ENCODE data around the gene DSCAML1.

The DSCAML1 gene

DNA sequence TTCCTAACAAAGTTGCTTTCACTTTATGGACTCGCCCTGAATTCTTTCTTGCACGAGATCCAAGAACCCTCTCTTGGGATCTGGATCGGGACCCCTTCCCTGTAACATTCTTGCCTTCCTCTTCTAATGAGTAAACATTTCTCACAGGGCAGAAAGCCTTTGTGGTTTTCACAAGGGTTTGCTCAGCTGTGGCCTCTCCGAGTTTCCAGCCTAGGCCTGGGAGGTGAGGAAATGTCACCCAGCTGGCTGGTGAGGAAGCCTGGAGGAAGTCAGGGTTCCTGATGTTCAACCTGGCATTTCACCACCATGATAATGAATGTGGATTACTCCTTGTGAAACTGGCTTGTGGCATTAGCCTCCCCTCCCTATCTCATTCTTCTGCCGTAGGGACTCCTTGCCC, 224.9 kb downstream of the DSCAML1 start:
- DNase-seq, result no peak

DNA sequence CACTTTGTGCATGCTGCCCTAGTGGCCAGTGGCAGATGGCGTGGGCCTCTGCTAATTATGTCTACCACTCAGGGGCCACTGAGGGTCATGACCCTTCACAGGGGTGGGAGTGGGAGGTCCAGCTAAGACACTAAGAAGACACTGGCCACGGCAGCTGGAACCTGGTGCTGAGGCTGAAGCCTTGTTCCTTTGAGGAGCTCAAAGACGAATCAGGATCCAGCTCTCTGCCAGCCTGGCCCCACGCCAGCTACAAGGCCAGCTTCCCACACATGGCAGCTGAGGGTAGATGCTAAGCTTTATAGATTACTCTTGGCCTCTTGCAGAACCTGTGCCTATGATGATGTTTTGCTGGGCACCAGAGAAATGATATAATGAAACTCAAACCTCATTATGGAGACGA, 226.3 kb downstream of the DSCAML1 start:
- DNase-seq, result no peak

- DNase-seq, result no peak
Observed at GRCh38 chr11:117569911-117570310, 227.1 kb downstream of the DSCAML1 start.

DNA sequence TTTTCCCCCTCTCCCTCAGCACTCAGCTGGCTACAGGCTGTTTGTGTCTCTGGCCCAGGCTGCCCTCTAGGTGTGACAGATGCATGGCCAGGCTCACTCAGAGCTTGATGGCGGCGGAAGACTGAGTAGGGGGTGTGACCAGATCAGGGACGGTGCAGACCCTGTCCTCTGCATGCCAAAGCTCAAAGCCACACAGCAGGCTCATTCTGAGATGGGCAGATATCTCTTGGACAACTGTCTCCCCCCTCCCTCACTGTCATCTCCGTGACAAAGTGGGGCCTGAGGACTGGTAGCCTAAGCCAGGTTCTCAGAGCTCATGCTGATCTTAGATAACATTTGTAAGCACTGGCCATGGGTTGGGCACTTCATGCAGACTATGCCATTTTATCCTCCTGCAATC, 231.3 kb downstream of the DSCAML1 start:
- no peak for DNase-seq

- DNase-seq, result no peak
Observed at GRCh38 chr11:117564321-117564720, 232.7 kb downstream of the DSCAML1 start.

DNA sequence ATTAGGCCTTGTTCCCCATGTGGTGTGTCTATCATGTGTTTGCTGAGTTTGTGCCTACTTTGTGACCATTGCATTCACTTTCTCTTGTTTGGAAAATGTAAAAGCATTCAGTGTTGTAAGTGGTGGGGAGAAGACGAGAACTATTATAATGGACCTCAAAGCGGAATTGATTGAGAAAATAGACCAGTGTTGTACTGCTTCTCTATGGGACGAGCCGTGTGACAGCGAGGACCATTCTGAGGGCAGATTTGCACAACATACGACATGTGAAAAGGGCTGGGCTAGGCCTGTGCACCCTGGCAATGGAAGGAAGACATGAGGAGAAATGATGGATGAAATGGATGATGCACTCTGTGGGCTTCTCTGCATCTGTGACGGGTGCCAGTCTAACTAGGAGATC, 233.5 kb downstream of the DSCAML1 start:
- no peak for DNase-seq

GRCh38 chr11:117562136-117562535, 234.9 kb downstream of the DSCAML1 start:
- DNase-seq, result no peak

DNA sequence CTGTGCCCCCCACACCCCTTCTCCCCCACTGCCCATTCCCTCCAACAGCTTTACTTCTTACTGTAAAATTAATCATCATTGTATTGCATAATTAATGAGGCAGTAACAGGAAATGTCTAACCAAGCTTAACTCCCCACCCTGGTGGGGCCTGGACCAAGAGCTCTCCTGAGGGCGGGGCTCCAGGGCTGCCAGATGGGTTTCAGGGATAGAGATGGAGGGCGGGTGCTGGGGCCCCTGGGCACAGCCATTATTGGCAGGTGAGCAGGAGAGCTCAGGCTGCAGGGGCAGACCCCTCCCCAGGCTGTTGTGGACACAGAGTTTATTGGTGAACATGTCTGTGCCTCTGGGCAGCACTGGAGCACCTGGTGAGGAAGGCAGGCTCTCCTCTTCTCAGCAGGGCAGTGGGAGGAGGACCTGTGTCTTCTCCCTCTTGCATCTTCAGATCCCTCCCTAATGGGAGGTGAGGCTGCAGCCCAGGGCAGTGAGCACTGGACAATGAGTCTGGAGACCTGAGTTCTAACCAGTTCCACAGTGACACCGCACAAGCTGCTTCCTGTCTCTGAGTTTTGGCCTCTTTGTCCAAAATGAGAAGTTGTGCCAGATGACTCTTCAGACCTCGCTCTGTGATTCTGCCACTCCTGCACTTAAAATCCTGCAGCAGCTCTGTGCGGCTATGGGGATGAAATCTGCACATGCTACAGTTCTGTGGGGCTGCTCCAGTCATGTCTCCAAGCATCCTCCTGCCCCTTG, 236.1 kb downstream of the DSCAML1 start:
- no peak for DNase-seq

DNA sequence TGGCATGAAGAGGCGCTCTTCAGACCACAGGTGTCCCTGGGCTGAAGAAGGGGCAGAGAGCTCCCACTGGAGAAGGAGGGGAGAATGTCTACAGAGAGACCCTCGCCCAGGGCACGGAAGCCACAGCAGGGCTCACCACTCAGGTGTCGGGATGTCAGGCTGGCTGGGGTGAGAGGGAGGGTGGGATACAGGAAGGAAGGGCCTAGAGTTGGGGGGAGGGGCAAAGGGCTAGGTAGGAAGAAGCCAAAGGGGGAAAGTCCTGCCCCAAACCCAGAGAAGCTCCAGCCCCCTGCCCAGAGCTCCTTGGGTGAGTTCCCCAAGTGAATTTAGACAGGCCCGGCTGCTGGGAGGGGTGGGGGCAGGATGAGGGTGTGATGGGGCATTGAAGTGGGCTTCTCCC, 237.3 kb downstream of the DSCAML1 start:
- no peak for DNase-seq

DNA sequence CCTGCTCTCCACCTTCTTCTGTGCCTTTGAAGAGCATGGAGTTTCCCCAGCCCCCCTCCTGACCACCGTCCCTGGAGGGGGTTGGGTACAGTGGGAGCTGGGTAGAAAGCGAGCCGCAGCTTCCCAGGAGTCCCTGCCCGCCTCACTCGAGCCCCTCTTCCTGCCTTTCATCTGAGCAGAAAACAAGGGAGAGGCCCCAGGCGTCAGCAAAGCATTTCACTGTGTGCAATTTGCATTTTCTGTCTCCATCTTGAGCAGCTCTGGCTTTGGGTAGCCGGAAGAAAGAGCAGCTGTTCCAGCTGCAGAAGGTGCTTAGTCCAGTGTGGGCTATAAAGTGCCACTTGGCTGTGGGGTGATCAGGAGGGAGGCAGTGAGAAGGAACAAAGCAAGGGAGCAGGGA, 239.7 kb downstream of the DSCAML1 start:
- DNase-seq, result no peak

- DNase-seq, result no peak
Observed at GRCh38 chr11:117554601-117555333, 242.2 kb downstream of the DSCAML1 start.

- no peak for DNase-seq
Observed at GRCh38 chr11:117552626-117553025, 244.4 kb downstream of the DSCAML1 start.

GRCh38 chr11:117551761-117552343, 245.2 kb downstream of the DSCAML1 start:
- no peak for DNase-seq

DNA sequence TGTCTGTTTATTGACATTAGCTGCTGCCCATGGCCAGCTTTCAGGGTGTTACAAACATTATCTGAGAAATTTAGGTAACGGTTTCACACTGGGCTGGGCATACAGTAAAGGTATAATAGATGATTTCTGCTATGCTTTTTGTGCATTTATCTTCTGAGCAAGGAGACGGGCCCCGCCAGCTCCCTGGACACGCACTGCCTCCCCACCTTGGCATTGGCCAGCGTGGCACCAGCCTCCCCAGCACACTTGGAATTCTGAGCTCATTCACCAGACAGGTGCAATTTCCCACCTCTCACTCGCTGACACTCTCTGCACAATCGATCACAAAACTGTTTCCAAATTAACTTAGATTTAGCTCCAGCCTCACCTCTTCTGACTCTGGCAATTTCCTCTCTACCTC, 246.6 kb downstream of the DSCAML1 start:
- DNase-seq, result no peak

DNA sequence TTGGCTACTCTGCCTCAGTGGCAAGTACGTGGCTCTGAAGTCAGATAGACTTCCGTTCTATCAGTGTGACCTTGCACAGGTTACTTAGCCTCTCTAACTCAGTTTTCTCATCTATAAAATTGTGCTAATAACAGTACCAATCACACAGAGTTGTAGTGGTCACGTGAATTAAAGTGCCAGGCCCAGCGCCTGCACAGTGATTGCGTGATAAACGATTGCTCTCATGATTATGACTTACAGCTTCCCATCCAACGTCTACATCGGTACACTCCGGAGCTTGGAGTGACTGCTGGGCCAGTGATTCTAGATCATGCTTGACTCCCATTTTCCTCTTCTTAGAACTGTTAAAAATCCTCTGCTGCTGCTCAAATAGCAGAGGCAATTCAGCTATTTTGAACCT, 247.6 kb downstream of the DSCAML1 start:
- DNase-seq, result no peak

- no peak for DNase-seq
Observed at GRCh38 chr11:117548876-117549275, 248.1 kb downstream of the DSCAML1 start.

- DNase-seq, result no peak
Observed at GRCh38 chr11:117547946-117548345, 249.1 kb downstream of the DSCAML1 start.

- no peak for DNase-seq
Observed at GRCh38 chr11:117547195-117547850, 249.7 kb downstream of the DSCAML1 start.

DNA sequence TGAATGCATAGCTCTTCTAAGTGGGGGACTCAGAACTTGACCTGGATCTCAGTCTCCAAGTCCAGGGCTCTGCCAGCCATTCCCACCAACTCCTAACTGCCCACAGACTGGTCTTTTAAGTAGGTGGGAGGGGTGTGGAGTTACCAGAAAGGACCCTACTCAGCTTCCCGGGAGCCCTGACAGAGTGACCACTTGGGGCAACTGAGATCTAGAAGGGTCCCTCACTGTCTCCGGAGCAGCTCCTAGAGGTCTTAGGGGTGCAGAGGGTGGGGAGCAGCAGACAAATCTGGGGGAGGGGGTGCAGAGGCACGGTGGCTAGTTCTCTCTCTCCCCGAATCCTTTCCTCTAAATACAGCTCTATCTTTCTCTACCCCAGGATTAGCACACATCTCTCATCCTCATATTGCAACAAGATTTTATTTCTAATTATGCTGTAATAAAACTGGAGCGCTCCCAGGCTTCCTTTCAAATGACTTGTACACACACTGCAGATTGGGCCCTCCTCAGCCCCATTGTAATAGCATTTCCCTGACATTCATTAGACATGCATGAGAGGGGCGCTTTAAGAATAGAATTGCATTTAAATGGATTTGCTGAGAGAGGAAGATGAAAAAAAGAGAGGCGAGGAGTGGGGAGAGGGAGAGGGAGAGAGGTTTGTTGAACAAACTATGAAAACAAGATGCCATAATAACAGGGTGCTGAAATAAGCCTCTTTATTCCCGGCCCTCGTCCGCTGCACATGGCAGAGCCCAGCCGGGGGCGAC, 250.4 kb downstream of the DSCAML1 start:
- no peak for DNase-seq

DNA sequence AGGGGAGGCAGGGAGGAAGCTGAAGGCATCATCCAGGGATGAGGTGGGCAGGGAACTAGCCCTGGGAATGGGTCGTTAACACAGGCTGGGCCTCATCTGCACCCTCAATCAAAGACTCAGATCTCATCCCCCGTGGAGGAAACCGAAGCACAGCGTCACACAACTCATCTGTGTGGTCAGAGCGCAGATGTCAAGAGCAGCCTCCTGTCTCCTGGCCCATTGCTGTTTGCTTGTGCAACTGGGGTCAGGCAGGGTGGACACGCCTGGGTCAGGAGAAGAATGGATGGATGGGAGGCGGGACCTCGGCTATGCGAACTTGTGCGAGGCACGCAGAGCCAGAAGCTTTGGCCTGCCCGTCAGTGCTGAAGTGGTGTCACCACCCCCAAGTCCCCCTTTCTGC, 251.3 kb downstream of the DSCAML1 start:
- DNase-seq, result no peak

DNA sequence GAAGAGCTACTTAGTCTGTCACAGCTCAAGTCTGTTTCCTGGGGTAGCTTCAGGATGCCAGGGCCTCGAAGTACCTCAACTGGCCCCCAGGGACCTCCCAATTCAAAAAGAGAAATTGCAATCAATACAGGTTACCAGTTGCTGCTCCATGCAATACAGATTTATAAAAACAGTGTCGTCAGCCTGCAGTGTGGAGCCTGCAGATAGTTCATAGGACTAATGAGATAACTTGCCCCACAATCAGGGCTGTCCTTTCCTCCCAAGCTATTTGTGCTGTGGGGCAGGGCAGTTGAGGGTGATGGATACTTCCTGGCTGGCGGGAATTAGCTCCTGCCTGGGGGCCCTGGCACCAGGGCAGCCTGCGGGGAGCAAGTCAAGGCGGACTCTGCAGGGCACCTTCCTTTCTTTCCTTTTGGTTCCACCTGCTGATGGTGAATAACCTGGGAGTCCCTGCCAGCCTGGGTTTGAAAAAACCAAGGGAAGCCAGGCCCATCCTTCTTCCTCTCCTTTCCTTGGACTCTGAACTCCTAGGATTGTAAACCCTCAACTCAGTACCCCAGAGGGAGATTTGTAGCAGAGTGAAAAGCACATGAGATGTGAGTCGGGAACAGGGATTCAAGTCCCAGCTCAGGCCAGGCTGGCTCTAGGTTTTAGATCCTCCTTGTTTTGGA, 252.8 kb downstream of the DSCAML1 start:
- DNase-seq, result no peak

- no peak for DNase-seq
Observed at GRCh38 chr11:117541211-117541610, 255.8 kb downstream of the DSCAML1 start.
